HuH-7 (cell line): ENCODE results near the gene ABCB8.

Source experiments
- DNase-seq: peaks from one replicate; pipeline ENCODE4 v3.0.0; 2011; ENCODE audit warnings: low spot score

The ABCB8 gene

GRCh38 chr7:151087245-151088018 lies 59.2 kb downstream of the ABCB8 start:
- peak; percentile 69 for DNase-seq

GRCh38 chr7:151088019-151088855 lies 60.0 kb downstream of the ABCB8 start:
- no peak for DNase-seq

GRCh38 chr7:151088856-151089699 lies 60.8 kb downstream of the ABCB8 start:
- DNase-seq, result no peak

GRCh38 chr7:151089893-151090730 lies 61.9 kb downstream of the ABCB8 start:
- DNase-seq, result no peak

- no peak for DNase-seq
Observed at GRCh38 chr7:151091003-151091402, 62.8 kb downstream of the ABCB8 start.

GRCh38 chr7:151091431-151091830 lies 63.2 kb downstream of the ABCB8 start:
- DNase-seq, result peak; percentile 70

GRCh38 chr7:151091988-151092387 lies 63.7 kb downstream of the ABCB8 start:
- no peak for DNase-seq

GRCh38 chr7:151093748-151094147 lies 65.5 kb downstream of the ABCB8 start:
- DNase-seq, result no peak

GRCh38 chr7:151094675-151095074 lies 66.4 kb downstream of the ABCB8 start:
- DNase-seq, result no peak

- DNase-seq, result no peak
Observed at GRCh38 chr7:151095123-151095797, 67.0 kb downstream of the ABCB8 start.

GRCh38 chr7:151095828-151096475 lies 67.7 kb downstream of the ABCB8 start:
- no peak for DNase-seq
